CD4-positive, CD25-positive, alpha-beta regulatory T cell (primary cell): ENCODE data around the gene CHI3L1. TPM values are rescaled to one million over a fixed set of nuclear protein-coding genes. Genes with fewer than 3 reads are reported as not detected.

ENCODE experiments used
- ATAC-seq, 2 donors: fragments of 150-1000 bp; cut with Tn5 transposase; one replicate each; pipeline ENCODE4 v1.10.0; 2021; ENCODE audit warnings: low read depth in 2 of 2, moderate number of reproducible peaks in 2 of 2, moderate library complexity in 1 of 2
- DNase-seq, 3 donors: peaks; one replicate each; pipeline versions ENCODE4 v3.0.0 to v3.0.0-alpha.2; 2012 to 2022; ENCODE audit warnings: mixed read lengths in 1 of 3
- H3K27ac ChIP-seq: one replicate; pipeline ENCODE4 v1.7.0; 2013; ENCODE audit warnings: mild to moderate bottlenecking, low read length; ENCODE audit not compliant: insufficient read depth, poor library complexity, severe bottlenecking
- H3K27me3 ChIP-seq: one replicate; pipeline ENCODE4 v1.7.0; 2013; ENCODE audit warnings: low read length; ENCODE audit not compliant: control insufficient read depth, insufficient read depth
- H3K36me3 ChIP-seq: one replicate; pipeline ENCODE4 v1.7.0; 2013; ENCODE audit warnings: mild to moderate bottlenecking, low read length, moderate library complexity; ENCODE audit not compliant: control insufficient read depth, insufficient read depth
- H3K4me1 ChIP-seq: 2 replicates; pipeline ENCODE4 v1.7.0; 2013; ENCODE audit warnings: mild to moderate bottlenecking, low read length; ENCODE audit not compliant: insufficient read depth, control insufficient read depth, poor library complexity, severe bottlenecking
- H3K4me3 ChIP-seq: one replicate; pipeline ENCODE4 v1.7.0; 2013; ENCODE audit warnings: low read depth, mild to moderate bottlenecking, low read length, moderate library complexity
- H3K9me3 ChIP-seq, 2 experiments: 1 replicate in 1 of 2; 2 replicates in 1 of 2; pipeline ENCODE4 v1.7.0; 2013; ENCODE audit warnings: low read length in 2 of 2, mild to moderate bottlenecking in 1 of 2, moderate library complexity in 1 of 2; ENCODE audit not compliant: control insufficient read depth in 2 of 2
- H3K27ac Mint-ChIP-seq, 3 donors: one replicate each; pipeline ENCODE4 v1.8.0; 2020 to 2022; ENCODE audit warnings: mild to moderate bottlenecking in 3 of 3, mixed read lengths in 3 of 3, moderate library complexity in 2 of 3
- H3K27me3 Mint-ChIP-seq: one replicate; pipeline ENCODE4 v1.8.0; 2022; ENCODE audit warnings: mild to moderate bottlenecking, mixed read lengths
- H3K36me3 Mint-ChIP-seq: one replicate; pipeline ENCODE4 v1.8.0; 2020; ENCODE audit warnings: mixed read lengths
- H3K4me1 Mint-ChIP-seq, 4 donors: one replicate each; pipeline ENCODE4 v1.8.0; 2020 to 2022; ENCODE audit warnings: mixed read lengths in 4 of 4, mild to moderate bottlenecking in 1 of 4
- H3K4me3 Mint-ChIP-seq, 4 donors: one replicate each; pipeline ENCODE4 v1.8.0; 2020 to 2022; ENCODE audit warnings: mild to moderate bottlenecking in 4 of 4, mixed read lengths in 4 of 4, moderate library complexity in 3 of 4
- H3K9me3 Mint-ChIP-seq, 7 donors: one replicate each; pipeline ENCODE4 v1.8.0; 2020 to 2022; ENCODE audit warnings: mixed read lengths in 7 of 7, mild to moderate bottlenecking in 3 of 7, moderate library complexity in 2 of 7
- polyA plus RNA-seq, 4 donors: library from polyadenylated mRNA; unstranded; fragments of 300-500 nt; fragmentation: Illumina TruSeq; gene quantifications; one replicate each; pipeline ENCODE4 v1.2.3, GENCODE V29; 2021
- total RNA-seq: library from RNA; stranded (reverse); gene quantifications from one replicate; pipeline ENCODE4 v1.2.3, GENCODE V29; 2022

The CHI3L1 gene
- total and polyA plus RNA-seq, 5 donors from 2014 or later, result not detected

- Histone ChIP-seq H3K27me3 (no peaks in the 10 kb centered on the region), H3K36me3 (no peaks in the 10 kb centered on the region), H3K9me3 (no peaks in the 10 kb centered on the region), H3K4me1 (no peaks in the 10 kb centered on the region), H3K27ac (no peak overlapping the region), H3K4me3 (no peak overlapping the region)
- DNase-seq, result no peak
- H3K9me3 Mint-ChIP-seq, result no peaks in the 10 kb centered on the region
- no peak overlapping the region for H3K27ac Mint-ChIP-seq
- H3K36me3 Mint-ChIP-seq, result no peaks in the 10 kb centered on the region
- H3K27me3 Mint-ChIP-seq, result peaks cover 18% of the 10 kb centered on the region
- H3K4me1 Mint-ChIP-seq, result peaks cover 0 to 5% (median 1%) of the 10 kb centered on the region in 4 donors
- H3K4me3 Mint-ChIP-seq, result no peak overlapping the region
- ATAC-seq, result no peak
Measured at GRCh38 chr1:203219934-203220333, 33.4 kb upstream of the CHI3L1 start.

DNA sequence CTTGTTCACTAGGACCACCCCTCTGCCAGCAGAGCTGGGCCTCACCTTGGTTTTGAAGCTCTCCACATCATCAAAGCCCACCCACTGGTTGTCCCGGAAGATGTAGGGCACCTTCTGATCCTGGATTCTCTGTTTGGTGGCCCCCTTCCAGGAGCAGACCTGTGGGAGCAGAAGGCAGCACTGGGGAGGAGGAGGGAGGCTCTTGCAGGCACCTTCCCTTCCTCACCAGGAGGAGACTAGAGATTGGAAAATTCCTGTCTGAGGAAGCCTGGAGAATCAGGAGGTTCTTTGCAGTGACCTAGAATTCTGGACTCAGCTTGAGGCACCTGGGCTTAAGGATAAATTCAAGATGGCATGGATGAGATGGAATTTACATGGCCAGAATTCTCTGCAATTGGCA is 32.7 kb upstream of the CHI3L1 start:
- H3K9me3 ChIP-seq, result no peaks in the 10 kb centered on the region
- H3K36me3 ChIP-seq, result no peaks in the 10 kb centered on the region
- no peak overlapping the region for H3K4me3 Mint-ChIP-seq
- ATAC-seq, result no peak
- H3K9me3 Mint-ChIP-seq, result no peaks in the 10 kb centered on the region
- H3K27me3 ChIP-seq, result no peaks in the 10 kb centered on the region
- no peak for DNase-seq
- H3K4me1 Mint-ChIP-seq, result peaks cover 0 to 5% (median 1%) of the 10 kb centered on the region in 4 donors
- no peaks in the 10 kb centered on the region for H3K36me3 Mint-ChIP-seq
- no peak overlapping the region for H3K27ac ChIP-seq
- H3K4me1 ChIP-seq, result no peaks in the 10 kb centered on the region
- H3K4me3 ChIP-seq, result no peak overlapping the region
- peaks cover 18% of the 10 kb centered on the region for H3K27me3 Mint-ChIP-seq
- no peak overlapping the region for H3K27ac Mint-ChIP-seq

GRCh38 chr1:203217668-203218067 is 31.2 kb upstream of the CHI3L1 start:
- Histone ChIP-seq H3K4me3 (no peak overlapping the region), H3K27me3 (no peaks in the 10 kb centered on the region), H3K4me1 (no peaks in the 10 kb centered on the region), H3K9me3 (no peaks in the 10 kb centered on the region), H3K36me3 (no peaks in the 10 kb centered on the region), H3K27ac (no peak overlapping the region)
- no peak for ATAC-seq
- Mint-ChIP-seq H3K4me1 (peaks cover 0 to 5% (median 1%) of the 10 kb centered on the region in 4 donors), H3K4me3 (no peak overlapping the region), H3K9me3 (no peaks in the 10 kb centered on the region), H3K27ac (no peak overlapping the region), H3K27me3 (peaks cover 18% of the 10 kb centered on the region), H3K36me3 (no peaks in the 10 kb centered on the region)
- no peak for DNase-seq

- H3K36me3 ChIP-seq, result no peaks in the 10 kb centered on the region
- no peak overlapping the region for H3K27ac ChIP-seq
- Mint-ChIP-seq H3K9me3 (no peaks in the 10 kb centered on the region), H3K36me3 (no peaks in the 10 kb centered on the region), H3K4me3 (no peak overlapping the region), H3K27ac (no peak overlapping the region), H3K27me3 (peaks cover 18% of the 10 kb centered on the region), H3K4me1 (peaks cover 0 to 5% (median 1%) of the 10 kb centered on the region in 4 donors)
- H3K9me3 ChIP-seq, result no peaks in the 10 kb centered on the region
- no peak for DNase-seq
- no peaks in the 10 kb centered on the region for H3K27me3 ChIP-seq
- H3K4me1 ChIP-seq, result no peaks in the 10 kb centered on the region
- no peak for ATAC-seq
- no peak overlapping the region for H3K4me3 ChIP-seq
Measured at GRCh38 chr1:203217139-203217655, 30.7 kb upstream of the CHI3L1 start.

DNA sequence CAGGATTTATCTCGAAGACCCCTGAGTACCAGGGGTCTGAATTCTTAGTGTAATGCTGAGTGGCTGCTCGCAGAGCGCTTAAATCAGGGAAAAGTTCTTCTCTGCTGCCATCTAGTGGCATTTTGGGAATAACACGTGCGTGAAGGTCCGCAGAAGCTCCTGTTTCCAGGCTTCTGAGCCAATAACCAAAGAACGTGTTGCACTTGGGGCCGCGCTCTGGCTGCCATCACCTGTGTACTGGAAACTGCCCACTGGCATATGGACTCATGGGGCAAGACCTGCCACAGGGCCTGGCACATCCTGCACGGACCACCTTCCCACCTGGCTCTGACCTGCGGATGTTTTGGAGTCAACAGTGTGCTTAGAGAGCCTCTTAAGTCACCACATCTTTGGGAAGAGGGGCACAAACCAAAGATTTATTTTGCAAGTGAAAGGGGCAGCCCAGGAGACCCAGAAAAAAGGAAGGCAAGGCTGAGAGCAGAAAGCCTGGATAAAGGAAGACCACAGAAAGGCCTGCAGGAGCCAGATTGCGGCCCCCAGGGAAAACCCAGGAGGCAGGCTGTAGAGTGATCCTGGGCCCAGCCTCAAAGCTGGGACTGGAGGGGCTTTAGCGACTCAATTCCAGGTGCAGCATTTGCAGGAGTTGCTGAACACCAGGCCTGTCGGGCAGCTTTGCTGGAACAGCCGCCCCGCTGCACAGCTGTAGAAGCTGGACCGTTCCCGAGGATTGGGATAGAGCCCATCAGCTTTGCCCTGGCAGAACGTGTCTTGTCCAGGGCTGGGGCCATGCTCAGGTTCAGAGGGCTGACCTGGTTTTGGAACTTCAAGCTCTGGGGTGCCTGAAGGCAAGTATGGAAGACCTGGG is 30.0 kb upstream of the CHI3L1 start:
- Mint-ChIP-seq H3K27ac (no peak overlapping the region), H3K4me3 (no peak overlapping the region)
- H3K4me1 ChIP-seq, result no peaks in the 10 kb centered on the region

DNA sequence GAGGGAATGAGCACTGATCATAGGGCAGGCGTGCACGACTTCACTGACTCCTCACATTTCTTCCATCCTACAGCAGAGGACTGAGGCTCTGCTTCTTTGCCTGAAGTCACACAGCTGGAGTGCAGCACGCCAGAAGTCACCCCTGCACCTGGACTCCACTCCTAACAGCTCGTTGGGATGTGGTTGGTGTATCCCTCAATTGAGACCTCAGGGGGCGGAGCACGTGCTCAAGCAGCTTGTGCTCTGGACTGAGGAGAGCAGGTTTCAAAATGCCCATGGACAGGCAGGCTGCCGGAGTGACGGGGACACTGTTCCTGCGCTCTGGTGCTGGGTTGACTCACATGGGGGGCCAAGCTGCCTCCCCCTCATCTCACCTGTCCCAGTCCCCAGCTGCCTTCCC is 29.1 kb upstream of the CHI3L1 start:
- Mint-ChIP-seq H3K9me3 (no peaks in the 10 kb centered on the region), H3K36me3 (no peaks in the 10 kb centered on the region), H3K27ac (no peak overlapping the region), H3K4me3 (no peak overlapping the region), H3K27me3 (peaks cover 14% of the 10 kb centered on the region), H3K4me1 (peaks cover 0 to 5% (median 1%) of the 10 kb centered on the region in 4 donors)
- H3K4me1 ChIP-seq, result no peaks in the 10 kb centered on the region
- no peak for DNase-seq
- no peaks in the 10 kb centered on the region for H3K27me3 ChIP-seq
- H3K9me3 ChIP-seq, result no peaks in the 10 kb centered on the region
- no peaks in the 10 kb centered on the region for H3K36me3 ChIP-seq
- no peak overlapping the region for H3K27ac ChIP-seq
- no peak overlapping the region for H3K4me3 ChIP-seq
- no peak for ATAC-seq

More for the DNA sequence above, 30.0 kb upstream of the CHI3L1 start:
- no peaks in the 10 kb centered on the region for H3K36me3 ChIP-seq
- peaks cover 0 to 5% (median 1%) of the 10 kb centered on the region in 4 donors for H3K4me1 Mint-ChIP-seq
- no peak overlapping the region for H3K4me3 ChIP-seq
- H3K36me3 Mint-ChIP-seq, result no peaks in the 10 kb centered on the region
- peak; percentile 30 to 71 (median 47) for DNase-seq
- no peaks in the 10 kb centered on the region for H3K9me3 ChIP-seq
- H3K27me3 ChIP-seq, result no peaks in the 10 kb centered on the region
- no peak for ATAC-seq
- peaks cover 18% of the 10 kb centered on the region for H3K27me3 Mint-ChIP-seq
- H3K27ac ChIP-seq, result no peak overlapping the region
- no peaks in the 10 kb centered on the region for H3K9me3 Mint-ChIP-seq

DNA sequence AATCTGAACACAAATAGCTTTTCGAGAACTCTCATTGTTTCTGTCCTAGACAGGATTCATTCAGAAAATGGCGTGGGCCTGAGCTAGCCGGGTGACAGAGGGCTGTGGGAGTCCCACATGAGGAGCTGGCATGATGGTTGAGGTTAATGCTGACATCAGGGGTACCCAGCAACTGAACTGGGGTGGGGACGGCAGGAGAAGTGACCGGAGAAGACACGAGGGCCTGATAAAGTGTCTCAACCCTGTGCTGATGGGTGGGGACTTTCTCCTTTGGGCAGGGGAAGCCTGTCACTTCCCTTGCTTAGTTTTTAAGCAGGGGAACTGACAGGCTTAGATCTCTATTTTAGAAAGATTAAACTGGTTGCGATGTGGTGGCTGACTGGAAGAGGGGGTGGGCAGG is 28.4 kb upstream of the CHI3L1 start:
- Histone ChIP-seq H3K9me3 (no peaks in the 10 kb centered on the region), H3K27ac (no peak overlapping the region), H3K4me1 (no peaks in the 10 kb centered on the region), H3K4me3 (no peak overlapping the region), H3K27me3 (peaks cover 5% of the 10 kb centered on the region), H3K36me3 (no peaks in the 10 kb centered on the region)
- H3K4me1 Mint-ChIP-seq, result peaks cover 0 to 5% (median 1%) of the 10 kb centered on the region in 4 donors
- peak overlapping the region in 1 of 3 donors; percentile 45 for H3K27ac Mint-ChIP-seq
- no peaks in the 10 kb centered on the region for H3K36me3 Mint-ChIP-seq
- DNase-seq, result no peak
- no peak for ATAC-seq
- peaks cover 0 to 1% (median 0%) of the 10 kb centered on the region in 7 donors for H3K9me3 Mint-ChIP-seq
- no peak overlapping the region for H3K4me3 Mint-ChIP-seq
- peaks cover 18% of the 10 kb centered on the region for H3K27me3 Mint-ChIP-seq

DNA sequence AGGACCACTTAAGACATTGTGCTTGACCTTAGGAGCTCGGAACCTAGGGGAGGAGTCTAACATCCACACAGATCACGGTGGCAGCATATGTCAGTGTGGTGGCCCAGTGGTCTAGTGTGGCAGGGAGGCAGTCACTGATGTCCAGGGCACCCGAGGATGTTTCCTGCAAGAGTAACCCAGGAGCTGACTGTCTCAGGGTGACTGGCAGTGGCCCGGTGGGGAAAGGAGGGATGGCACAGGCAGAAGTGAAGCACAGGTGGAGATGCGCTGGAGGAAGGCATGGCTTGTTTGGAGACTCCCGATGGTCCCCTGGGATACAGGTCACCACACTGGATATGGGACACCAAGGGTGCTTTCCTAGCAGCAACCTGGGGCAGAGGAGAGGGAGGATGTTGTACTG is 26.6 kb upstream of the CHI3L1 start:
- no peak overlapping the region for H3K27ac Mint-ChIP-seq
- Histone ChIP-seq H3K27ac (no peak overlapping the region), H3K9me3 (no peaks in the 10 kb centered on the region), H3K4me1 (no peaks in the 10 kb centered on the region), H3K4me3 (no peak overlapping the region), H3K27me3 (peaks cover 5% of the 10 kb centered on the region), H3K36me3 (no peaks in the 10 kb centered on the region)
- no peaks in the 10 kb centered on the region for H3K36me3 Mint-ChIP-seq
- ATAC-seq (no peak), DNase-seq (no peak)
- peaks cover 0 to 5% (median 1%) of the 10 kb centered on the region in 4 donors for H3K4me1 Mint-ChIP-seq
- peaks cover 19% of the 10 kb centered on the region for H3K27me3 Mint-ChIP-seq
- peaks cover 0 to 1% (median 0%) of the 10 kb centered on the region in 7 donors for H3K9me3 Mint-ChIP-seq
- no peak overlapping the region for H3K4me3 Mint-ChIP-seq
